GM23338 (cell line): ENCODE results near the gene MATCAP1. TPM values are rescaled to one million over a fixed set of nuclear protein-coding genes. Genes with fewer than 3 reads are reported as not detected.

Experiments used
- ATAC-seq: fragments of 200-7000 bp; cut with Tn5 transposase; 3 replicates; pipeline ENCODE4 v1.9.1; 2020
- DNase-seq: peaks from one replicate; pipeline ENCODE4 v3.0.0-alpha.2; 2015; ENCODE audit warnings: low spot score
- H2AFZ ChIP-seq: fragments of 200-600 bp; sonication (generic); 2 replicates; pipeline ENCODE4 v1.8.0; 2016; ENCODE audit warnings: antibody characterized with exemption, mild to moderate bottlenecking, moderate library complexity
- H3F3A ChIP-seq: fragments of 200-600 bp; sonication (generic); replicated peaks from 2 replicates; pipeline ENCODE4 v1.8.0; 2017; ENCODE audit warnings: antibody characterized with exemption, mixed run types, low read depth
- H3K27ac ChIP-seq: fragments of 200-600 bp; sonication (generic); 2 replicates; pipeline ENCODE4 v1.6.1; 2016; ENCODE audit warnings: low read depth
- H3K27me3 ChIP-seq: fragments of 200-600 bp; sonication (generic); 2 replicates; pipeline ENCODE4 v1.8.0; 2016; ENCODE audit warnings: mild to moderate bottlenecking, mixed run types, moderate library complexity; ENCODE audit not compliant: insufficient read depth
- H3K36me3 ChIP-seq: fragments of 200-600 bp; sonication (generic); 2 replicates; pipeline ENCODE4 v1.8.0; 2016; ENCODE audit warnings: mild to moderate bottlenecking; ENCODE audit not compliant: insufficient read depth
- H3K4me1 ChIP-seq: fragments of 200-600 bp; sonication (generic); 2 replicates; pipeline ENCODE4 v1.8.0; 2016; ENCODE audit warnings: mild to moderate bottlenecking, moderate library complexity; ENCODE audit not compliant: insufficient read depth
- H3K4me2 ChIP-seq: fragments of 200-600 bp; sonication (generic); 2 replicates; pipeline ENCODE4 v1.7.1; 2017; ENCODE audit warnings: mixed run types
- H3K4me3 ChIP-seq: fragments of 200-600 bp; sonication (generic); 2 replicates; pipeline ENCODE4 v1.6.1; 2016; ENCODE audit warnings: mixed run types
- H3K79me2 ChIP-seq: fragments of 200-600 bp; sonication (generic); replicated peaks from 2 replicates; pipeline ENCODE4 v1.8.0; 2017; ENCODE audit warnings: mild to moderate bottlenecking; ENCODE audit not compliant: insufficient read depth
- H3K9me2 ChIP-seq: fragments of 200-600 bp; sonication (generic); 2 replicates; pipeline ENCODE4 v1.8.0; 2017; ENCODE audit not compliant: insufficient read depth
- H4K20me1 ChIP-seq: fragments of 200-600 bp; sonication (generic); replicated peaks from 2 replicates; pipeline ENCODE4 v1.8.0; 2017; ENCODE audit warnings: mild to moderate bottlenecking; ENCODE audit not compliant: insufficient read depth
- H3K27ac Mint-ChIP-seq: 2 replicates; pipeline ENCODE4 v1.8.0; 2020; ENCODE audit warnings: inconsistent platforms, mild to moderate bottlenecking, moderate library complexity, mixed read lengths
- H3K27me3 Mint-ChIP-seq: 3 replicates; pipeline ENCODE4 v1.8.0; 2022; ENCODE audit warnings: low read depth, mild to moderate bottlenecking, moderate library complexity, mixed read lengths, inconsistent platforms; ENCODE audit not compliant: insufficient read depth, poor library complexity
- H3K36me3 Mint-ChIP-seq: 3 replicates; pipeline ENCODE4 v1.8.0; 2021; ENCODE audit warnings: low read depth, mild to moderate bottlenecking, inconsistent platforms, moderate library complexity, mixed read lengths
- H3K4me1 Mint-ChIP-seq: 3 replicates; pipeline ENCODE4 v1.8.0; 2020; ENCODE audit warnings: mild to moderate bottlenecking, inconsistent platforms, mixed read lengths
- H3K4me3 Mint-ChIP-seq: 3 replicates; pipeline ENCODE4 v1.8.0; 2021; ENCODE audit warnings: moderate library complexity, mild to moderate bottlenecking, inconsistent platforms, mixed read lengths
- H3K9me3 Mint-ChIP-seq: 3 replicates; pipeline ENCODE4 v1.8.0; 2020; ENCODE audit warnings: moderate library complexity, mild to moderate bottlenecking, inconsistent platforms, mixed read lengths
- ETS1 ChIP-seq: IDR thresholded peaks from 2 replicates; pipeline ENCODE4 v1.6.1; 2016; ENCODE audit warnings: antibody characterized with exemption
- EZH2 ChIP-seq: fragments of 200-600 bp; sonication (generic); IDR thresholded peaks from one replicate; pipeline ENCODE4 v1.8.0; 2017; ENCODE audit warnings: antibody characterized with exemption, mild to moderate bottlenecking, low read depth; ENCODE audit not compliant: unreplicated experiment
- EZH2phosphoT487 ChIP-seq: fragments of 200-600 bp; sonication (generic); IDR thresholded peaks from one replicate; pipeline ENCODE4 v1.8.1; 2018; ENCODE audit warnings: antibody characterized with exemption; ENCODE audit not compliant: unreplicated experiment
- NANOG ChIP-seq: IDR thresholded peaks from 2 replicates; pipeline ENCODE4 v1.6.1; 2016; ENCODE audit warnings: antibody characterized with exemption, borderline replicate concordance
- STAT1 ChIP-seq: IDR thresholded peaks from one replicate; pipeline ENCODE4 v1.6.1; 2016; ENCODE audit warnings: antibody characterized with exemption; ENCODE audit not compliant: unreplicated experiment
- polyA plus RNA-seq: library from polyadenylated mRNA; unstranded; fragments of >200 nt; fragmentation: Nextera tagmentation; extraction: Ambion mirVana; gene quantifications from 2 replicates; pipeline ENCODE4 v1.2.1, GENCODE V29; 2016
- total RNA-seq: library from RNA; depleted of rRNA; stranded (reverse); fragments of >200 nt; shearing (Covaris generic); gene quantifications from 2 replicates; pipeline ENCODE4 v1.2.3, GENCODE V29; 2014
- TF ChIP-seq, protein P1 (sequence below): fragments of 250-450 bp; sonication (Bioruptor Pico); IDR thresholded peaks from 2 replicates; pipeline ENCODE4 v1.5.0; 2020; ENCODE audit warnings: mild to moderate bottlenecking, moderate library complexity

MATCAP1 gene
- total and polyA plus RNA-seq, 2 experiments from 2014 or later = 9.5 to 22.7 TPM

DNA sequence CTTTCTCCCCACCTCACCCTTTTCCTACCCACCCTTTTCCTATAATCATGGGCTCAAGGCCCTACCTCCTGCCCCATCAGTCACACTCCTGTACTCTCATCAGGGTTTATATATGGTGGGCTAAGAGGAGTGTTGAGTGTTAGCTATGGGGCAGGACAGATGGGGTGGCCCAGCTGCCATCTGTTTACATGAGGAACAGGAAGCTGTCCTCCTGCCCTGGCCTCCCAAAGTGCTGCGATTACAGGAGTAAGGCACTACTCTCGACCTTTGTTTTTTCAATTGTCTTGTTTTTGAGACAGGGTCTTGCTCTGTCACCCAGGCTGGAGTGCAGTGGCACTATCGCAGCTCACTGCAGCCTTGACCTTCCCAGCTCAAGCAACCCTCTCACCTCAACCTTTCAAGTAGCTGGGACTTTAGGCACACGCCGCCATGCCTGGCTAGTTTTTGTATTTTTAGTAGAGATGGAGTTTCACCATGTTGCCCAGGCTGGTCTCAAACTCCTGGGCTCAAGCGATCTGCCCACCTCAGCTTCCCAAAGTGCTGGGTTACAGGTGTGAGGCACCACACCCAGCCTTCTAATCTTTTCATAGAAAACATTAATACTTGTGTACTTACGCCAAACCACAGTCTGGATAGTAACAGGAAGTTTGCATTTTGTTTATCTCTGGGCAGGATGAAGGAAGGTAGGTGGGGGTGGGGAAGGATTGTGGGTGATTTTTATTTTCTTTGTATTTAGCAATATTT lies 25.7 kb downstream of the MATCAP1 start:
- peaks cover 98% of the 10 kb centered on the region for H3K27me3 Mint-ChIP-seq
- DNase-seq (no peak), ATAC-seq (no peak)
- peaks cover 100% of the 10 kb centered on the region for H3K27me3 ChIP-seq
- H4K20me1 ChIP-seq = peaks cover 5% of the 10 kb centered on the region; the same call in 1 of the 2 replicates
- H3K27ac ChIP-seq = no peak overlapping the region
- H3K27ac Mint-ChIP-seq = no peak overlapping the region
- H3K79me2 ChIP-seq = no peaks in the 10 kb centered on the region
- peaks cover 19% of the 10 kb centered on the region for H3K4me1 Mint-ChIP-seq
- TF ChIP-seq, protein P1, sequence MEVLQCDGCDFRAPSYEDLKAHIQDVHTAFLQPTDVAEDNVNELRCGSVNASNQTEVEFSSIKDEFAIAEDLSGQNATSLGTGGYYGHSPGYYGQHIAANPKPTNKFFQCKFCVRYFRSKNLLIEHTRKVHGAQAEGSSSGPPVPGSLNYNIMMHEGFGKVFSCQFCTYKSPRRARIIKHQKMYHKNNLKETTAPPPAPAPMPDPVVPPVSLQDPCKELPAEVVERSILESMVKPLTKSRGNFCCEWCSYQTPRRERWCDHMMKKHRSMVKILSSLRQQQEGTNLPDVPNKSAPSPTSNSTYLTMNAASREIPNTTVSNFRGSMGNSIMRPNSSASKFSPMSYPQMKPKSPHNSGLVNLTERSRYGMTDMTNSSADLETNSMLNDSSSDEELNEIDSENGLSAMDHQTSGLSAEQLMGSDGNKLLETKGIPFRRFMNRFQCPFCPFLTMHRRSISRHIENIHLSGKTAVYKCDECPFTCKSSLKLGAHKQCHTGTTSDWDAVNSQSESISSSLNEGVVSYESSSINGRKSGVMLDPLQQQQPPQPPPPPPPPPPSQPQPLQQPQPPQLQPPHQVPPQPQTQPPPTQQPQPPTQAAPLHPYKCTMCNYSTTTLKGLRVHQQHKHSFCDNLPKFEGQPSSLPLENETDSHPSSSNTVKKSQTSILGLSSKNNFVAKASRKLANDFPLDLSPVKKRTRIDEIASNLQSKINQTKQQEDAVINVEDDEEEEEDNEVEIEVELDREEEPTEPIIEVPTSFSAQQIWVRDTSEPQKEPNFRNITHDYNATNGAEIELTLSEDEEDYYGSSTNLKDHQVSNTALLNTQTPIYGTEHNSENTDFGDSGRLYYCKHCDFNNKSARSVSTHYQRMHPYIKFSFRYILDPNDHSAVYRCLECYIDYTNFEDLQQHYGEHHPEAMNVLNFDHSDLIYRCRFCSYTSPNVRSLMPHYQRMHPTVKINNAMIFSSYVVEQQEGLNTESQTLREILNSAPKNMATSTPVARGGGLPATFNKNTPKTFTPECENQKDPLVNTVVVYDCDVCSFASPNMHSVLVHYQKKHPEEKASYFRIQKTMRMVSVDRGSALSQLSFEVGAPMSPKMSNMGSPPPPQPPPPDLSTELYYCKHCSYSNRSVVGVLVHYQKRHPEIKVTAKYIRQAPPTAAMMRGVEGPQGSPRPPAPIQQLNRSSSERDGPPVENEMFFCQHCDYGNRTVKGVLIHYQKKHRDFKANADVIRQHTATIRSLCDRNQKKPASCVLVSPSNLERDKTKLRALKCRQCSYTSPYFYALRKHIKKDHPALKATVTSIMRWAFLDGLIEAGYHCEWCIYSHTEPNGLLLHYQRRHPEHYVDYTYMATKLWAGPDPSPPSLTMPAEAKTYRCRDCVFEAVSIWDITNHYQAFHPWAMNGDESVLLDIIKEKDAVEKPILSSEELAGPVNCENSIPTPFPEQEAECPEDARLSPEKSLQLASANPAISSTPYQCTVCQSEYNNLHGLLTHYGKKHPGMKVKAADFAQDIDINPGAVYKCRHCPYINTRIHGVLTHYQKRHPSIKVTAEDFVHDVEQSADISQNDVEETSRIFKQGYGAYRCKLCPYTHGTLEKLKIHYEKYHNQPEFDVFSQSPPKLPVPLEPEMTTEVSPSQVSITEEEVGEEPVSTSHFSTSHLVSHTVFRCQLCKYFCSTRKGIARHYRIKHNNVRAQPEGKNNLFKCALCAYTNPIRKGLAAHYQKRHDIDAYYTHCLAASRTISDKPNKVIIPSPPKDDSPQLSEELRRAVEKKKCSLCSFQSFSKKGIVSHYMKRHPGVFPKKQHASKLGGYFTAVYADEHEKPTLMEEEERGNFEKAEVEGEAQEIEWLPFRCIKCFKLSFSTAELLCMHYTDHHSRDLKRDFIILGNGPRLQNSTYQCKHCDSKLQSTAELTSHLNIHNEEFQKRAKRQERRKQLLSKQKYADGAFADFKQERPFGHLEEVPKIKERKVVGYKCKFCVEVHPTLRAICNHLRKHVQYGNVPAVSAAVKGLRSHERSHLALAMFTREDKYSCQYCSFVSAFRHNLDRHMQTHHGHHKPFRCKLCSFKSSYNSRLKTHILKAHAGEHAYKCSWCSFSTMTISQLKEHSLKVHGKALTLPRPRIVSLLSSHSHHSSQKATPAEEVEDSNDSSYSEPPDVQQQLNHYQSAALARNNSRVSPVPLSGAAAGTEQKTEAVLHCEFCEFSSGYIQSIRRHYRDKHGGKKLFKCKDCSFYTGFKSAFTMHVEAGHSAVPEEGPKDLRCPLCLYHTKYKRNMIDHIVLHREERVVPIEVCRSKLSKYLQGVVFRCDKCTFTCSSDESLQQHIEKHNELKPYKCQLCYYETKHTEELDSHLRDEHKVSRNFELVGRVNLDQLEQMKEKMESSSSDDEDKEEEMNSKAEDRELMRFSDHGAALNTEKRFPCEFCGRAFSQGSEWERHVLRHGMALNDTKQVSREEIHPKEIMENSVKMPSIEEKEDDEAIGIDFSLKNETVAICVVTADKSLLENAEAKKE (CRISPR knock-in tag) = no peak
- TF ChIP-seq EZH2 = peak; percentile 14
- peaks cover 4% of the 10 kb centered on the region; the same call in 2 of the 3 replicates for H3K9me3 Mint-ChIP-seq
- no peak overlapping the region for H2AFZ ChIP-seq
- peak overlapping the region; percentile 86; the same call in 1 of the 2 replicates for H3K4me2 ChIP-seq
- no peaks in the 10 kb centered on the region for H3K9me2 ChIP-seq
- peaks cover 25% of the 10 kb centered on the region; the same call in 1 of the 2 replicates for H3K4me1 ChIP-seq
- H3K36me3 Mint-ChIP-seq = no peaks in the 10 kb centered on the region; the same call in 2 of the 3 replicates
- H3F3A ChIP-seq = peaks cover 13% of the 10 kb centered on the region
- peak overlapping the region; percentile 69; the same call in 1 of the 3 replicates for H3K4me3 Mint-ChIP-seq
- no peaks in the 10 kb centered on the region for H3K36me3 ChIP-seq
- H3K4me3 ChIP-seq = 0 out of 2 replicates have a peak overlapping the region, but pooled peaks have one; percentile 66

- no peak overlapping the region for H3K4me2 ChIP-seq
Measured at GRCh38 chr16:67157106-67157748, 26.5 kb downstream of the MATCAP1 start.

More at GRCh38 chr16:67157106-67157748, 26.5 kb downstream of the MATCAP1 start:
- no peaks in the 10 kb centered on the region; the same call in 2 of the 3 replicates for H3K36me3 Mint-ChIP-seq
- no peak overlapping the region; the same call in 2 of the 3 replicates for H3K4me3 Mint-ChIP-seq
- ATAC-seq (no peak), DNase-seq (no peak)
- peaks cover 25% of the 10 kb centered on the region; the same call in 1 of the 2 replicates for H3K4me1 ChIP-seq
- no peak overlapping the region for H3K4me3 ChIP-seq
- H2AFZ ChIP-seq = no peak overlapping the region
- no peaks in the 10 kb centered on the region for H3K9me2 ChIP-seq
- peaks cover 17% of the 10 kb centered on the region for H3K4me1 Mint-ChIP-seq
- TF ChIP-seq NANOG (no peak), EZH2 (peak; percentile 80), ETS1 (no peak), EZH2phosphoT487 (no peak), STAT1 (no peak)
- H3K36me3 ChIP-seq = no peaks in the 10 kb centered on the region
- peaks cover 4% of the 10 kb centered on the region; the same call in 2 of the 3 replicates for H3K9me3 Mint-ChIP-seq
- H4K20me1 ChIP-seq = peaks cover 5% of the 10 kb centered on the region; the same call in 1 of the 2 replicates
- peaks cover 98% of the 10 kb centered on the region for H3K27me3 Mint-ChIP-seq
- no peak overlapping the region for H3K27ac ChIP-seq
- no peaks in the 10 kb centered on the region for H3K79me2 ChIP-seq
- peaks cover 100% of the 10 kb centered on the region for H3K27me3 ChIP-seq
- no peak overlapping the region for H3K27ac Mint-ChIP-seq
- peaks cover 8% of the 10 kb centered on the region for H3F3A ChIP-seq
